ENCODE results near the gene NELFCD.

GRCh38 chr20:59003836-59004492 is 22.9 kb downstream of the NELFCD start:
- TF ChIP-seq CTCF (IDR thresholded peaks at IDR 0.05; ENCODE audit: insufficient read depth, low read length, poor library complexity, severe bottlenecking) = no peak
- no peak for TF ChIP-seq EZH2phosphoT487 (conservative IDR thresholded peaks at IDR 0.05; ENCODE audit: low read length)

All from SU-DHL-6 (cell line).